AG04449 (cell line): Measurements from ENCODE around the gene SLFN12.

Experiments
- CTCF ChIA-PET: fragments of 350-600 bp; formaldehyde crosslinking; extraction: SDS; loops from one replicate; lab custom pipeline; 2021; ENCODE audit warnings: antibody characterized with exemption; lab: Yijun Ruan, JAX
- POLR2A ChIA-PET: fragments of 400-600, 350-600 bp; formaldehyde crosslinking; extraction: SDS; loops from one replicate; lab custom pipeline; 2020; ENCODE audit warnings: antibody characterized with exemption, inconsistent platforms; lab: Yijun Ruan, JAX
- DNase-seq: peaks from one replicate; pipeline ENCODE4 v3.0.0-alpha.2; 2010; ENCODE audit warnings: low read depth, low spot score
- H3K4me3 ChIP-seq: 2 replicates; pipeline ENCODE4 v1.5.1; 2011; ENCODE audit warnings: low read depth, mild to moderate bottlenecking, control low read depth, low read length
- CTCF ChIP-seq: IDR thresholded peaks from one replicate; pipeline ENCODE4 v1.5.1; 2011; ENCODE audit warnings: mild to moderate bottlenecking, moderate library complexity, low read length, control low read depth, inconsistent platforms; ENCODE audit not compliant: insufficient read depth; ENCODE audit errors: missing control alignments

SLFN12 gene

GRCh38 chr17:35374766-35375344 is 57.4 kb downstream of the SLFN12 start:
- no peak for TF ChIP-seq CTCF
- ChIA-PET CTCF (interaction anchor here (1.0 kb wide), 1 partner anchor 163 kb away, joined by 3 read pairs; no protein-coding TSS in a partner anchor), POLR2A (interaction anchor here (0.6 kb wide), 1 partner anchor 66 kb away, joined by 3 read pairs; no protein-coding TSS in a partner anchor)
- DNase-seq: no peak
- peak overlapping the region; percentile 92 for H3K4me3 ChIP-seq

- H3K4me3 ChIP-seq: peak overlapping the region; percentile 92
- no peak for TF ChIP-seq CTCF
- DNase-seq: no peak
- ChIA-PET CTCF (interaction anchor here (0.8 to 1.0 kb wide), 3 partner anchors 164 to 435 kb away, joined by 3 read pairs; no protein-coding TSS in a partner anchor), POLR2A (interaction anchor here (0.6 to 2.1 kb wide), 19 partner anchors 11 to 1139 kb away, joined by 3 to 20 read pairs (median 4); partner anchors contain the start of genes PEX12, RASL10B, SLFN12 and SLFN13)
Observed at GRCh38 chr17:35373984-35374765, 58.1 kb downstream of the SLFN12 start.

DNA sequence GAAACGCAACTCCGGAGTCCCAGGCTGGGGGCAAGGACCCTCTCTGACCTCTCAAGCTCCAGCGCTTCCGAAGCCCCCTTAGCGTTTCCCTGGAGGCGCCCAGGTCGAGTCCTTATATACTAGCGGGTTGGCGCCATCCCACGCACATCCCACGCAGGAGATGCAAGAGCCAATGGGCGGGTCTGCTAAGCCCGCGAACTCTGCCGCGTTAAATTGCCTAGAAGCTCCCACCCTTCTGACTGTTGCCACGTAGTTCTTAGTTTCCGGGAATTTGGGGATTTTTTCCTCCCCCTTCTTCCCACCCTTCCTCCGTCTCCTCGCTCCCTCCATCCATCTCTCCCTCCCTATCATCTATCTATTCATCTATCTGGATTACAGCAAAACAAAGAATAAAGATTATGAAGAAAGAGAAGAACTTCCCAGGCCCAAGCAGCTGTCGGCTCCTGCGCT is 58.7 kb downstream of the SLFN12 start, which contains the start of gene SLFN11:
Gene SLFN11 (minus strand): TSS at position 88 of the 450 bp plus-strand sequence. CDS start 9,814 bp downstream, outside the sequence.
- POLR2A ChIA-PET: interaction anchor here (0.6 to 2.1 kb wide), 19 partner anchors 10 to 1138 kb away, joined by 3 to 20 read pairs (median 4); partner anchors contain the start of genes PEX12, RASL10B, SLFN12 and SLFN13
- no peak for TF ChIP-seq CTCF
- CTCF ChIA-PET: interaction anchor here (0.8 kb wide), 2 partner anchors 165 to 435 kb away, joined by 3 read pairs; no protein-coding TSS in a partner anchor
- peak within 1 kb of the TSS; percentile 92 for H3K4me3 ChIP-seq
- DNase-seq: peak; percentile 88

- ChIA-PET POLR2A (interaction anchor here (0.6 to 2.1 kb wide), 16 partner anchors 9 to 1138 kb away, joined by 3 to 20 read pairs (median 3); partner anchors contain the start of genes PEX12, RASL10B, SLFN12 and SLFN13), CTCF (interaction anchor here (0.8 kb wide), 2 partner anchors 165 to 436 kb away, joined by 3 read pairs; no protein-coding TSS in a partner anchor)
- DNase-seq: no peak
- no peak for TF ChIP-seq CTCF
- H3K4me3 ChIP-seq: peak overlapping the region; percentile 92
Observed at GRCh38 chr17:35372846-35373533, 59.3 kb downstream of the SLFN12 start.

DNA sequence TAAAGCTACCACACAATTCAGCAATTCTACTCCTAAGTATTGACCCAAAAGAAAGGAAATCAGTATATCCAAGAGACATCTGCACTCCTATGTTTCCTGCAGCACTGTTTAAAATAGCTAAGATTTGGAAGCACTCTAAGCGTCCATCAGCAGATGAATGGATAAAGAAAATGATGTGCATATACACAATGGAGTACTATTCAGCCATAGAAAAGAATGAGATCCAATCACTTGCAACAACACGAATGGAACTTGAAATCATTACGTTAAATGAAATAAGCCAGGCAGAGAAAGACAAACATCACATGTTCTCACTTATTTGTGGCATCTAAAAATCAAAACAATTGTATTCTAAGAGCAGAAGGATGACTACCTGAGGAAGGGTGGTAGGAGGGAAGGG is 60.4 kb downstream of the SLFN12 start:
- no peak for TF ChIP-seq CTCF
- H3K4me3 ChIP-seq: no peak overlapping the region
- ChIA-PET CTCF (no interaction called here), POLR2A (no interaction called here)
- no peak for DNase-seq
